ENCODE data around the gene TSPYL6. TPM values are rescaled to one million over a fixed set of nuclear protein-coding genes. Genes with fewer than 3 reads are reported as not detected.

TSPYL6 gene
- polyA plus RNA-seq, 6 donors from 2014 or later, result 0.17 TPM; not detected in 5

DNA sequence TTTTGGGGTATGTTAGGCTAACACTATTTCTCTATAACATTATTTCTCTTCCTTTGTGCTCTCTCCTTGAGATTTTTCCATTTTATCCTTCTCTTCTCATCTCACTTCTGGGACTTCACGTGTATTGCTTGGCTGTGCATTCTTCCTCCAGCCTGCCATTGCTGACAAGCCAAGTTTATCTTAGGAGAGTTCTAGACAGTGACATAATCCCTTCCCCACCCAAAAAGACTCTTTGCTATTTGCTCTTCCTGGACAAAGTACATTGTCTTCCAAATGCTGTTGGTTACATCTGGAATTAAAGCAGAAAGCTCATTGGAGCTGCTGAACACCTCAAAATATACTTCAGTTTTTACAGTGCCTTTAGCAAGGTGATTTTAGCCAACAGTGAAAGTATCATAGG is 8.9 kb downstream of the TSPYL6 start:
- no peak overlapping the region for H3K4me3 Mint-ChIP-seq
- ATAC-seq (ENCODE audit: low read depth in 2 of 2) (no peak), DNase-seq (no peak)
- peaks cover 0 to 3% (median 0%) of the 10 kb centered on the region in 7 donors for H3K9me3 Mint-ChIP-seq
- peaks cover 0 to 12% of the 10 kb centered on the region in 2 donors for H3K36me3 Mint-ChIP-seq
- no peak overlapping the region for H3K27ac Mint-ChIP-seq
- H3K27me3 Mint-ChIP-seq, result no peaks in the 10 kb centered on the region
- peaks cover 0 to 5% (median 0%) of the 10 kb centered on the region in 3 donors for H3K4me1 Mint-ChIP-seq

DNA sequence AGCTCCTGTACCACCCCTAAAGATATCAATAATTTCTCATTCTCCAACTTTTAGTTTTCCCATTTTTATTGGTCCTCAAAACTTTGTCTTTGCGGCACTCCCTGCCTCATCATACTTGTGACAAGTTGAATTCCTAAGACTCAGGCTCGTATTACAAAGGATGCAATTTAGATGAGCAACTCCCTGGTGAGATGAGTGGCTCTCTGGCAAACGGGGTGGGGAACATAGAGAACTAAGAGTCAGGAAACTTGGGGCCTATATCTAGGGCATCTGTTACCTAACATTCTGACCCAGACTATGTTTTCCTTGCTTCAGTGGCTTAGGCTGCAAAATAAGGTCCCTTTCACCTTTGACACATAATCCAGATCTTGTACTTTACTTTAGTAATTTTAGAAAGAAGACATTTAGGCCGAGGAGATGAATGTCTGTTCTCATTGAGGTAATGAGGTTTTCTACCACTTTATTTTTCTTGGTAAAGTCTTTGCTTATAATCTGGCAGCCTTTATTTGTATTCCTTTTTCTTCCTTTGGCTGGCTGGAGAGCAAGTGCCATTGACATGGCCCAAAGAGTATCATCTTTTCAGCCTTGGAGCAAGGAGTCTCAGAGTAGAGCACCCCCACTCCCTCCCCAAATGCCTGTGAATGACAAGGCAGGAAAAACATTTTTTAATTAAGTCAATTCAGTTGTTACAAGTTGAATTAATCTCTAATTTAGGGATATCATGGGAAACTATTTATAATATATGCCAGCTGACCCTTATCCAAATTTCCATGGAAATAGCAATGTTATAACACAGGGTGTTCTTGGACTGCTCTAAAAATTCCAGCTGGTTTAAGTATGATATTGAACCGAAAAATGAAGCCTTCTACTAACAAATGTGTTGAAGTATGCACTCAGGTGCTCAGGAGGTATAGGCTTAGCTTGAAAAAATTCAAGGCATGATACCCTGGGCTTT is 15.2 kb downstream of the TSPYL6 start:
- no peaks in the 10 kb centered on the region for H3K4me1 Mint-ChIP-seq

DNA sequence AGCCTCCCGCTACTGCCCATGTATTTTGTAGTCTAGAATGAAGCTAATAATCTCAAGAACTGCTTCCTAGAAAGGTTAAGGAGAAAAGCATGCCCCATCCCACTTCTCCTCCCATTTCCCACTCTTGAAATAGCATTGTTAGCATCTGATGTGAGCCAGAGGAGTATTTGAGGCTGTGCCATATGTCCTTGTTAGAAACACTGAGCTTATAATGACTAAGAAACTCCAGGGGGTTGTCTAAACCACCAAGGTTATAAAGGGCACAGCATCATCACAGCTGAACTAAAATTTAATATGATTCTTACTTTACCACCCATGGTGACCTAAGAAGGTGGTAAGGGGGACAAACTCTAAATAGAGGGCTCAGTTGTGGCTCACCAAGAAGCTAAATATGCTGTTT is 16.6 kb downstream of the TSPYL6 start:
- Mint-ChIP-seq H3K4me1 (no peaks in the 10 kb centered on the region), H3K9me3 (peaks cover 0 to 6% (median 4%) of the 10 kb centered on the region in 7 donors), H3K36me3 (peaks cover 4 to 11% of the 10 kb centered on the region in 2 donors), H3K4me3 (no peak overlapping the region), H3K27ac (no peak overlapping the region), H3K27me3 (no peaks in the 10 kb centered on the region)
- ATAC-seq (ENCODE audit: low read depth in 2 of 2), result no peak
- no peak for DNase-seq

More for the DNA sequence above, 15.2 kb downstream of the TSPYL6 start:
- no peak for DNase-seq
- no peak overlapping the region for H3K27ac Mint-ChIP-seq
- no peaks in the 10 kb centered on the region for H3K27me3 Mint-ChIP-seq
- ATAC-seq (ENCODE audit: low read depth in 2 of 2), result no peak
- H3K9me3 Mint-ChIP-seq, result peaks cover 0 to 7% (median 3%) of the 10 kb centered on the region in 7 donors
- H3K36me3 Mint-ChIP-seq, result peaks cover 4 to 15% of the 10 kb centered on the region in 2 donors
- no peak overlapping the region for H3K4me3 Mint-ChIP-seq

DNA sequence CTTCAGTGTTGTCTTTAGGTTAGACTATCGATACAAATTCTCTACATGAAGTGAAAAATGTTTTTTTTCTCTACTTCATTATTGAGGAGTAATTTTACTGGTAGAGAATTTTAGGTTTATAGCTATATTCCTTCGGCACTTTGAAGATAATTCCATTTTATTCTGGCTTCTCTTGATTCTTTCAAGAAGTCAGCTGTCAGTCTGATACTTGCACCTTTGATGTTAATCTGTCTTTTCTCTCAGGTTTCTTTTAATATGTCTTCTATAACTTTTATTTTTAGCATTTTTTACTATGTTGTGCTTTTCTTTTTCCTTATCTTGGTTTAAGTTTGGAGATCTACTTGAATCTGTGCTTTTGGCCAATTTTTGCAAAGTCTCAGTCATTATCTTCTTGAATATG is 18.6 kb downstream of the TSPYL6 start:
- Mint-ChIP-seq H3K4me3 (no peak overlapping the region), H3K27ac (no peak overlapping the region), H3K9me3 (peaks cover 3 to 9% (median 6%) of the 10 kb centered on the region in 7 donors), H3K4me1 (no peaks in the 10 kb centered on the region), H3K36me3 (peaks cover 11 to 13% of the 10 kb centered on the region in 2 donors), H3K27me3 (no peaks in the 10 kb centered on the region)
- ATAC-seq (ENCODE audit: low read depth in 2 of 2) (no peak), DNase-seq (no peak)

DNA sequence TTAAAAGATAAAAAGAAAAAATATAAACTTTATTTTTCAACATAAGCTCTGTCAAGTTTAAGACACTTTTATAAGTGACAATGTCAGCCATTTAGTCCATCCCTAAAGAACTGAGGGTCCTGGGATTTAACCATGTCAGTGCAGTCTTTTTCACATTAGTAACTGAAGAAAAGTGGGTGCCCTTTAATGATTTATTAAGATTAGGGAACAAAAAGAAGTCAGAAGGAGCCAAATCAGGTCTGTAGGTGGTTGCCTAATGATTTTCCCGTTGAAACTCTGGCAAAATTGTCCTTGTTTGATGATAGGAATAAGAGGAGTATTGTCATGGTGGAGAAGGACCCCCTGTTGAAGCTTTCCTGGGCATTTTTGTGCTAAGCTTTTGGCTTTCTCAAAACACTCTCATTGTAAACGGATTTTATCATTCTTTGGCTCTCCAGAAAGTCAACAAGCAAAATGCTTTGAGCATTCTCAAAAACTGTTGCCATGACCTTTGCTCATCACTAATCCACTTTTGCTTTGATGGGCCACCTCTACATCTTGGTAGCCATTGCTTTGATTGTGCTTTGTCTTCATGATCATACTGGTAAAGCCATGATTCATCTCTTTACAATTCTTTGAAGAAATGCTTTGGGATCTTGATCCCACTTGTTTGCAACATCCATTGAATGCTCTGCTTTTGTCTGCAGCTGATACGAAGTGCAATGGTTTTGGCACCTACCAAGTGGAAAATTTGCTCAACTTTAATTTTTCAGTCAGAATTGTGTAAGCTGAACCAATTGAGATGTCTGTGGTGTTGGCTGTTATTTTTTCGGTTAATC is 22.0 kb downstream of the TSPYL6 start:
- H3K9me3 Mint-ChIP-seq, result peaks cover 5 to 14% (median 9%) of the 10 kb centered on the region in 7 donors
- H3K4me3 Mint-ChIP-seq, result no peak overlapping the region
- H3K27ac Mint-ChIP-seq, result peak overlapping the region in 1 of 6 donors; percentile 15
- H3K4me1 Mint-ChIP-seq, result no peaks in the 10 kb centered on the region
- H3K27me3 Mint-ChIP-seq, result no peaks in the 10 kb centered on the region
- H3K36me3 Mint-ChIP-seq, result peaks cover 15 to 20% of the 10 kb centered on the region in 2 donors
- no peak for ATAC-seq (ENCODE audit: low read depth in 2 of 2)
- no peak for DNase-seq

DNA sequence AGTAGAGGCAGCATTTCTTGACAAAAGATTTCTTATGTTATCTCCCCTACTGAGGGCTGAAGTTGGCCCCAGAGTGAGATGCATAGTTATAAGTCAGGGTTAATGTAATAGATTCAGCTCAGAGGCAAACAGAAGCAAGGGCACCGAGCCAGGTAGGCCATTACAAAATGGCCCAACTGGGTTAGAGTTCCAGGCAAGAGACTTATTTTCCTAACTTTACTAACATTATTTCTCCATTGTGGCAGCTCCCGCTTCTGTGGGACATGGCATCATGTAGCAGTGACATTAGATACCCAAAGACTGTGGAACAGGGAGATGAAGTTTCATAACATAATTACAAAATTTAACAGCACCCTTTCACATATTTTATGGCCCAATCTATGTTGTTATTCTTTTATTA is 27.1 kb downstream of the TSPYL6 start:
- H3K4me1 Mint-ChIP-seq, result no peaks in the 10 kb centered on the region
- H3K27me3 Mint-ChIP-seq, result no peaks in the 10 kb centered on the region
- ATAC-seq (ENCODE audit: low read depth in 2 of 2) (no peak), DNase-seq (no peak)
- H3K27ac Mint-ChIP-seq, result peak overlapping the region in 1 of 6 donors; percentile 23
- H3K36me3 Mint-ChIP-seq, result peaks cover 9 to 16% of the 10 kb centered on the region in 2 donors
- H3K4me3 Mint-ChIP-seq, result no peak overlapping the region
- H3K9me3 Mint-ChIP-seq, result peaks cover 2 to 9% (median 6%) of the 10 kb centered on the region in 7 donors

DNA sequence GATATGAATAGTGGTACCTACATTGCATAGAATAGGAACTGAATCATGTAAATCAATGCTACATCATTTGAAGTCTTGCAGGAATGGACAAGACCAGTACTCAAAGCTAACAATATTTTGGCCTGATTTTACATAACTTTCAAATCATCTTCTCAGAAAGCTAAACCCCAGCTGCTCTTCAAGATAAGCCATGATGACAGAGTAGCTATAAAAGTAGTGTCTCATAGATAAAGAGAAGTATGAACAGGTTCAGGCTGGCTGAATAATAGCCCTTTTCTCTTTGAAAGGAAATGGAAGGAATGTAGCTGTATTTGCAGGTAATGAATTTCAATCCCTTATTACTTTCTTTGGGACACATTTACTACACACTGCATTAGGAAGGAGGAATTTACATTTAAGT is 28.2 kb downstream of the TSPYL6 start:
- Mint-ChIP-seq H3K27me3 (no peaks in the 10 kb centered on the region), H3K27ac (peak overlapping the region in 1 of 6 donors; percentile 51), H3K4me3 (no peak overlapping the region), H3K9me3 (peaks cover 2 to 9% (median 6%) of the 10 kb centered on the region in 7 donors), H3K4me1 (no peaks in the 10 kb centered on the region), H3K36me3 (peaks cover 13 to 19% of the 10 kb centered on the region in 2 donors)
- DNase-seq (no peak), ATAC-seq (ENCODE audit: low read depth in 2 of 2) (no peak)

DNA sequence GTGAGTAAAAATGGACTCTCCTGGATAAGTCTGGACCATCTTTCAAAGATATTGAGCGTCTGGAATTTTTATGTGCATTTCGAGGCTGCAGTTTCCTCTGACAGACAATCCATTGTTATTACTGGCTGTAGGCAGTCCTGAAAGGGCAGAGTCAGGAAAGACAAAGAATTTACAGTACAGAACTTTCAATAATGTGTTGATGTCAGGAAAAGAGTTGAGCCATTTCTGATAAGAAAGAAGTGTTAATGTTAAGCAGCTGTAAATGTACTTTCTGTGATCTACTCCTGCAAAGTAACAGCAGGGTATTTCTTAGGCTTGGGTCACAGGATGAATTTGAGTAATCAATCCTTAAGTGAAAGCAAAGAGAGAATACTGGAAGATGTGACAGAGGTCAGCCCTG is 29.8 kb downstream of the TSPYL6 start:
- Mint-ChIP-seq H3K27me3 (no peaks in the 10 kb centered on the region), H3K27ac (no peak overlapping the region), H3K36me3 (peaks cover 8 to 11% of the 10 kb centered on the region in 2 donors), H3K4me1 (no peaks in the 10 kb centered on the region), H3K4me3 (no peak overlapping the region), H3K9me3 (peaks cover 0 to 3% (median 0%) of the 10 kb centered on the region in 7 donors)
- ATAC-seq (ENCODE audit: low read depth in 2 of 2), result no peak
- no peak for DNase-seq

DNA sequence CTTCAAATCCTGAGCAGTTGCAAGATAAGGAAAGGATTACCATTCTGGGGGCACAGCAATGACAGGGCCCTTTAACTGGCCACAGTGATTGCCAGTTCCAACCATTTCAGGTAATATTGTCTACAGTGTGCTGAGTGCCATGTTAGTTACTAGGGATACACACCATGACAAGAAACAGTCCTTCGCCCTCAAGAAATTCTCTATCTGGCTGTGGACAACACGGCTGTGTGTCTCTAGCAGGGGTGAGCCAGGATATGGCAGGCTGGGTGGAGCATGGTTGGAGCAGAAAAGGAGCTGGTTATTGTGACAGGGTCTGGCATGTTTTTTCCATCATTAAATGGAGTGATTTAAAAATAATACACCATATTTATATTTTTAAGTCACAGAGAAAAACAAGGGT is 31.0 kb downstream of the TSPYL6 start:
- no peaks in the 10 kb centered on the region for H3K4me1 Mint-ChIP-seq
- H3K9me3 Mint-ChIP-seq, result peaks cover 0 to 3% (median 0%) of the 10 kb centered on the region in 7 donors
- H3K27me3 Mint-ChIP-seq, result no peaks in the 10 kb centered on the region
- ATAC-seq (ENCODE audit: low read depth in 2 of 2) (no peak), DNase-seq (no peak)
- H3K36me3 Mint-ChIP-seq, result peaks cover 8 to 11% of the 10 kb centered on the region in 2 donors
- H3K27ac Mint-ChIP-seq, result no peak overlapping the region
- H3K4me3 Mint-ChIP-seq, result no peak overlapping the region

DNA sequence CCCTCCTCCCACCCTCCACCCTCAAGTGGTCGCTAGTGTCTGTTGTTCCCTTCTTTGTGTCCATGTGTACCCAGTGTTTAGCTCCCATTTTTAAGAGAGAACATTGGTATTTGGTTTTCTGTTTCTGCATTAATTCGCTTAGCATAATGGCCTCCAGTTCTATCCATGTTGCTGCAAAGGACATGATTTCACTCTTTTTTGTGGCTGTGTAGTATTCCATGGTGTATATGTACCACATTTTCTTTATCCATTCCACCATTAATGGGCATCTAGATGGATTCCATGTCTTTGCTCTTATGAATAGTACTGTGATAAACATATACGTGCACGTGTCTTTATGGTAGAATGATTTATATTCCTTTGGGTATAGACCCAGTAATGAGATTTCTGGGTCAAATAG is 42.9 kb downstream of the TSPYL6 start:
- H3K9me3 Mint-ChIP-seq, result peaks cover 0 to 22% (median 15%) of the 10 kb centered on the region in 7 donors
- H3K36me3 Mint-ChIP-seq, result peaks cover 14 to 18% of the 10 kb centered on the region in 2 donors
- H3K4me3 Mint-ChIP-seq, result no peak overlapping the region
- ATAC-seq (ENCODE audit: low read depth in 2 of 2) (no peak), DNase-seq (no peak)
- peaks cover 0 to 4% (median 2%) of the 10 kb centered on the region in 3 donors for H3K4me1 Mint-ChIP-seq
- no peak overlapping the region for H3K27ac Mint-ChIP-seq
- H3K27me3 Mint-ChIP-seq, result no peaks in the 10 kb centered on the region

DNA sequence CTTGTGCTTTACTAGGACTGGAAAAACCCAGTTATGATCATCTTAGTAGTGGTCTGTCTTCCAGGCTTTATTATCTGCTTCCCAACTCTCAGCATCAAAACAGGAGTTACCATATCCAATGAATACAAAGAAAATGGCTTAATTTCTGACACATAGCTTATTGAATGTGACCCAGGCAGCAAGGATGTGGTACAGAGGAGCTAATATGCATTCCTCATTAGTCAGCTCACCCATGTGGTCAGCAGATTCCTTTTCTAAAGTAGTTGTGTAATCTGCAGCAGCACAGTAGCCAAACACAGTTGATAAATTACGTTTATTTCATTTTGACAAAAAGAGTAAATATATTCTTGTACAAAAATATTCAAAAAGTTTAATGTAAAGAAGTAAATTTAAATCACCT is 43.6 kb downstream of the TSPYL6 start:
- H3K27me3 Mint-ChIP-seq, result no peaks in the 10 kb centered on the region
- H3K27ac Mint-ChIP-seq, result no peak overlapping the region
- H3K9me3 Mint-ChIP-seq, result peaks cover 0 to 22% (median 15%) of the 10 kb centered on the region in 7 donors
- no peak for DNase-seq
- peaks cover 14 to 18% of the 10 kb centered on the region in 2 donors for H3K36me3 Mint-ChIP-seq
- no peak for ATAC-seq (ENCODE audit: low read depth in 2 of 2)
- H3K4me3 Mint-ChIP-seq, result no peak overlapping the region
- H3K4me1 Mint-ChIP-seq, result peaks cover 0 to 5% (median 4%) of the 10 kb centered on the region in 3 donors

DNA sequence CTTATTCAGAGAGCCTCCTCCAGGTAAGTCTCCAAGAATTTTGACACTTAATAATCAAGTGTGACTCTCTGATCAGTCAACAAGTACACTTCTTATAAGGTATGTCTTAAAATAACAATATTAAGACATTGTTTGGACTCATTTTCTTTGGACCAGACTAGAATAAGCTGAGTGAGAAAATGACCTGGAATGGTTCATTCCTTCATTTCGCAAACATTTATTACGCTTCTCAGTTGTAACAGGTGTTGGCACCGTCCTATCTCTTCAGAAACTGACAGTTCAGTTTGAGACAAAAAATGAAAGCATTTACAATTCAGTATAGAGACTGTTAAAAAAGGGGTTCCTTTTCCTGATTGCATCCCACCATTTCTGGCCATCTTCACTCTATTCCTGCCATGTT is 46.6 kb downstream of the TSPYL6 start:
- peaks cover 0 to 12% (median 6%) of the 10 kb centered on the region in 7 donors for H3K9me3 Mint-ChIP-seq
- no peak overlapping the region for H3K27ac Mint-ChIP-seq
- no peak overlapping the region for H3K4me3 Mint-ChIP-seq
- ATAC-seq (ENCODE audit: low read depth in 2 of 2) (no peak), DNase-seq (no peak)
- H3K4me1 Mint-ChIP-seq, result peaks cover 3 to 12% (median 5%) of the 10 kb centered on the region in 3 donors
- H3K27me3 Mint-ChIP-seq, result no peaks in the 10 kb centered on the region
- H3K36me3 Mint-ChIP-seq, result peaks cover 11 to 15% of the 10 kb centered on the region in 2 donors

Data from naive B cell (primary cell).